GM12873 (cell line): ENCODE data around the gene PRKAG2.

ENCODE experiments used
- CTCF ChIP-seq: IDR thresholded peaks from 2 replicates; pipeline ENCODE4 v1.5.1; 2012; ENCODE audit warnings: low read depth, mild to moderate bottlenecking, moderate library complexity, low read length, control low read depth; ENCODE audit not compliant: insufficient read depth; ENCODE audit errors: missing control alignments

Gene PRKAG2

GRCh38 chr7:151818674-151819519 lies 58.0 kb downstream of the PRKAG2 start:
- no peak for TF ChIP-seq CTCF

- no peak for TF ChIP-seq CTCF
These were observed 58.8 kb downstream of the PRKAG2 start for GRCh38 chr7:151817981-151818673.

- TF ChIP-seq CTCF, result no peak
These were observed 59.6 kb downstream of the PRKAG2 start for GRCh38 chr7:151817315-151817690.

- TF ChIP-seq CTCF, result no peak
These were observed 60.2 kb downstream of the PRKAG2 start for GRCh38 chr7:151816562-151817314.

GRCh38 chr7:151815419-151815818 lies 61.5 kb downstream of the PRKAG2 start:
- no peak for TF ChIP-seq CTCF

- TF ChIP-seq CTCF, result no peak
These were observed 62.4 kb downstream of the PRKAG2 start for GRCh38 chr7:151814400-151815009.
